OCI-LY1 (cell line): ENCODE results near the gene TFF3.

Source experiments
- H2AFZ ChIP-seq: fragments of 200-600 bp; sonication (generic), shearing (Covaris generic); 2 replicates; pipeline ENCODE4 v1.6.0; 2014; ENCODE audit warnings: antibody characterized with exemption, mild to moderate bottlenecking, low read length
- H3F3A ChIP-seq: fragments of 200-600 bp; sonication (generic), shearing (Covaris generic); 2 replicates; pipeline ENCODE4 v1.6.0; 2014; ENCODE audit warnings: mild to moderate bottlenecking, antibody characterized with exemption, low read length, moderate library complexity; ENCODE audit not compliant: insufficient read depth
- H3K27ac ChIP-seq: fragments of 200-600 bp; sonication (generic); 2 replicates; pipeline ENCODE4 v1.5.1; 2014; ENCODE audit warnings: low read length, mixed run types, mild to moderate bottlenecking, low read depth; ENCODE audit not compliant: poor library complexity, severe bottlenecking
- H3K27me3 ChIP-seq: fragments of 200-600 bp; sonication (generic); 2 replicates; pipeline ENCODE4 v1.6.0; 2014; ENCODE audit warnings: antibody characterized with exemption, mild to moderate bottlenecking, low read length, moderate library complexity; ENCODE audit not compliant: insufficient read depth
- H3K36me3 ChIP-seq: fragments of 200-600 bp; sonication (generic); 2 replicates; pipeline ENCODE4 v1.6.1; 2014; ENCODE audit warnings: mild to moderate bottlenecking, antibody characterized with exemption, low read length, moderate library complexity, mixed read lengths; ENCODE audit not compliant: insufficient read depth
- H3K4me1 ChIP-seq: fragments of 200-600 bp; sonication (generic); 2 replicates; pipeline ENCODE4 v1.5.1; 2014; ENCODE audit warnings: mild to moderate bottlenecking, low read length, moderate library complexity; ENCODE audit not compliant: insufficient read depth, severe bottlenecking
- H3K4me2 ChIP-seq: fragments of 200-600 bp; sonication (generic), shearing (Covaris generic); 2 replicates; pipeline ENCODE4 v1.6.1; 2014; ENCODE audit warnings: low read length
- H3K4me3 ChIP-seq: fragments of 200-600 bp; sonication (generic); 2 replicates; pipeline ENCODE4 v1.5.1; 2014; ENCODE audit warnings: low read length, low read depth, mild to moderate bottlenecking, mixed read lengths; ENCODE audit not compliant: poor library complexity, severe bottlenecking
- H3K79me2 ChIP-seq: fragments of 200-600 bp; shearing (Covaris generic); 2 replicates; pipeline ENCODE4 v1.6.1; 2016; ENCODE audit warnings: mixed run types, low read length, mixed read lengths; ENCODE audit not compliant: insufficient read depth
- H3K9ac ChIP-seq: fragments of 200-600 bp; sonication (generic), shearing (Covaris generic); 2 replicates; pipeline ENCODE4 v1.6.1; 2014; ENCODE audit warnings: mild to moderate bottlenecking, low read length, mixed read lengths
- H3K9me2 ChIP-seq: fragments of 200-600 bp; sonication (generic), shearing (Covaris generic); 2 replicates; pipeline ENCODE4 v1.6.1; 2014; ENCODE audit warnings: low read depth, mild to moderate bottlenecking, low read length, mixed read lengths
- H3K9me3 ChIP-seq: fragments of 200-600 bp; shearing (Covaris generic); 2 replicates; pipeline ENCODE4 v1.6.1; 2014; ENCODE audit warnings: low read length, mixed read lengths
- H4K20me1 ChIP-seq: fragments of 200-600 bp; sonication (generic), shearing (Covaris generic); 2 replicates; pipeline ENCODE4 v1.6.0; 2016; ENCODE audit warnings: mild to moderate bottlenecking, low read length; ENCODE audit not compliant: insufficient read depth
- CTCF ChIP-seq: fragments of 200-600 bp; sonication (generic), shearing (Covaris generic); IDR thresholded peaks from 2 replicates; pipeline ENCODE4 v1.5.1; 2017; ENCODE audit warnings: mild to moderate bottlenecking, antibody characterized with exemption, low read length, moderate library complexity, mixed read lengths
- EZH2 ChIP-seq: fragments of 200-600 bp; sonication (generic), shearing (Covaris generic); IDR thresholded peaks from 2 replicates; pipeline ENCODE4 v1.8.0; 2017; ENCODE audit warnings: borderline replicate concordance, mixed run types, mild to moderate bottlenecking, antibody characterized with exemption, low read length, moderate library complexity, mixed read lengths

TFF3 gene

GRCh38 chr21:42317341-42317741, 2.1 kb upstream of the TFF3 start:
- Histone ChIP-seq H3K9me2 (no peaks in the 10 kb centered on the region), H2AFZ (no peak overlapping the region), H3K36me3 (no peaks in the 10 kb centered on the region), H3F3A (no peaks in the 10 kb centered on the region), H3K27ac (no peak overlapping the region), H3K79me2 (no peaks in the 10 kb centered on the region), H3K9me3 (no peaks in the 10 kb centered on the region), H3K9ac (no peak overlapping the region), H3K4me2 (no peak overlapping the region), H3K4me1 (peaks cover 7% of the 10 kb centered on the region), H3K4me3 (no peak overlapping the region), H4K20me1 (no peaks in the 10 kb centered on the region), H3K27me3 (no peaks in the 10 kb centered on the region)
- TF ChIP-seq EZH2 = no peak
- TF ChIP-seq CTCF = no peak

GRCh38 chr21:42316891-42317290, 1.7 kb upstream of the TFF3 start:
- no peak overlapping the region for H3K4me2 ChIP-seq
- TF ChIP-seq EZH2 (no peak), CTCF (no peak)
- H3K9me3 ChIP-seq = no peaks in the 10 kb centered on the region
- no peaks in the 10 kb centered on the region for H3K27me3 ChIP-seq
- H3F3A ChIP-seq = no peaks in the 10 kb centered on the region
- H3K27ac ChIP-seq = no peak overlapping the region
- H3K9me2 ChIP-seq = no peaks in the 10 kb centered on the region
- no peaks in the 10 kb centered on the region for H3K36me3 ChIP-seq
- no peak overlapping the region for H3K9ac ChIP-seq
- H3K4me3 ChIP-seq = no peak overlapping the region
- no peaks in the 10 kb centered on the region for H3K79me2 ChIP-seq
- H2AFZ ChIP-seq = no peak overlapping the region
- peaks cover 7% of the 10 kb centered on the region for H3K4me1 ChIP-seq
- H4K20me1 ChIP-seq = no peaks in the 10 kb centered on the region

GRCh38 chr21:42314616-42315295, 453 bp downstream of the TFF3 start:
- Histone ChIP-seq H3K9me3 (no peaks in the 10 kb centered on the region), H3K9ac (no peak overlapping the region), H3K27me3 (0 out of 2 replicates have a peak, but pooled peaks cover 6% of the 10 kb centered on the region), H3K4me2 (no peak overlapping the region), H3K9me2 (no peaks in the 10 kb centered on the region), H3K4me1 (peaks cover 6% of the 10 kb centered on the region), H3F3A (no peaks in the 10 kb centered on the region), H3K79me2 (no peaks in the 10 kb centered on the region), H4K20me1 (no peaks in the 10 kb centered on the region), H3K27ac (no peak overlapping the region), H3K4me3 (no peak overlapping the region), H2AFZ (no peak overlapping the region), H3K36me3 (no peaks in the 10 kb centered on the region)
- TF ChIP-seq CTCF (no peak), EZH2 (no peak)
